ENCODE measurements around the gene TRDN.

DNA sequence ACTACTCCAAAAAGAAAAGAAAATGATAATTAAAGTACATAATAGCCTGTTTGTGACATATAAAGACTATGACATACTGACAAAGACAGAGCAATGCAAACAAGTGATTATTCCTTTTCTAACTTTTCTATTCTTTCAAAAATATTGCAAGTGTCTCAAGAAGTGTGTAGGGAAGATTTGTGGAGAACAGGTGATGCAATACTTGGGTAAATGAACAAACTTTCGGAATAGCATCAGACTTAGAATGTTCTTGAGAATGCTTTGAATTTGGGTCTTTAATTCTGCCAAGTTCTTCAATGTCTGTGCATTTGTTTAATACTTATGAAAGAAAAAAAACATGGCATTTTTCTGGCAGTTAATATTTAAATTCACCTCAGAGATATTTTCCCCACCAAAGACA is 40.0 kb upstream of the TRDN start:
- no peak for TF ChIP-seq CTCF (conservative IDR thresholded peaks at IDR 0.05 in 1 of 2, IDR thresholded peaks at IDR 0.05 in 1 of 2; ENCODE audit: extremely low read depth in 1 of 2, insufficient read depth in 1 of 2, low read depth in 1 of 2, low read length in 2 of 2)
- TF ChIP-seq EZH2 (IDR thresholded peaks at IDR 0.05; ENCODE audit: borderline replicate concordance, low read length), result no peak

All from mammary epithelial cell (primary cell).